Esophagus muscularis mucosa (tissue), 3 donors: Measurements from ENCODE around the gene NAA15.

Experiments
- POLR2AphosphoS5 ChIP-seq, 2 donors: sonication (generic); formaldehyde crosslinking; IDR thresholded peaks; one replicate each; pipeline ENCODE4 v1.6.1; 2017; ENCODE audit warnings: antibody characterized with exemption in 2 of 2
- TF ChIP-seq, protein P1 (sequence below), 3 experiments: fragments of 200-600 bp in 2 of 3; fragments of 450-650 bp in 1 of 3; sonication (generic) in 2 of 3; IDR thresholded peaks; one replicate each; pipeline ENCODE4 v1.5.1; 2017 to 2019; ENCODE audit warnings: antibody characterized with exemption in 3 of 3, mild to moderate bottlenecking in 2 of 3, moderate library complexity in 1 of 3

DNA sequence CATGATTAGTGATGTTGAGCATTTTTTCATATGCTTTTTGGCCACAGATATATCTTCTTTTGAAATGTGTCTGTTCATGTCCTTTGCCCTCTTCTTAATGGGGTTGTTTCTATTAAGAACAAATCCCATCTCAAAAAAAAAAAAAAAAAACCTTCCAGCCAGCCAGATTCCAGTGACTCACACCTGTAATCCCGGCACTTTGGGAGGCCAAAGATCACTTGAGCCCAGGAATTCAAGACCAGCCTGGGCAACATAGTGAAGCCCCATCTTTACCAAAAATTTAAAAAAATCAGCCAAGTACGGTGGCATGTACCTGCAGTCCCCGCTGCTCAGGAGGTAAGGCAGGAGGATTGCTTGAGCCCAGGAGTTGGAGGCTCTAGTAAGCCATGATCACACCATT is 157.7 kb downstream of the NAA15 start:
- TF ChIP-seq, protein P1, sequence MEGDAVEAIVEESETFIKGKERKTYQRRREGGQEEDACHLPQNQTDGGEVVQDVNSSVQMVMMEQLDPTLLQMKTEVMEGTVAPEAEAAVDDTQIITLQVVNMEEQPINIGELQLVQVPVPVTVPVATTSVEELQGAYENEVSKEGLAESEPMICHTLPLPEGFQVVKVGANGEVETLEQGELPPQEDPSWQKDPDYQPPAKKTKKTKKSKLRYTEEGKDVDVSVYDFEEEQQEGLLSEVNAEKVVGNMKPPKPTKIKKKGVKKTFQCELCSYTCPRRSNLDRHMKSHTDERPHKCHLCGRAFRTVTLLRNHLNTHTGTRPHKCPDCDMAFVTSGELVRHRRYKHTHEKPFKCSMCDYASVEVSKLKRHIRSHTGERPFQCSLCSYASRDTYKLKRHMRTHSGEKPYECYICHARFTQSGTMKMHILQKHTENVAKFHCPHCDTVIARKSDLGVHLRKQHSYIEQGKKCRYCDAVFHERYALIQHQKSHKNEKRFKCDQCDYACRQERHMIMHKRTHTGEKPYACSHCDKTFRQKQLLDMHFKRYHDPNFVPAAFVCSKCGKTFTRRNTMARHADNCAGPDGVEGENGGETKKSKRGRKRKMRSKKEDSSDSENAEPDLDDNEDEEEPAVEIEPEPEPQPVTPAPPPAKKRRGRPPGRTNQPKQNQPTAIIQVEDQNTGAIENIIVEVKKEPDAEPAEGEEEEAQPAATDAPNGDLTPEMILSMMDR (IDR thresholded peaks at IDR 0.05), result no peak
- no peak for TF ChIP-seq POLR2AphosphoS5 (IDR thresholded peaks at IDR 0.05)
